Measurements from ENCODE around the gene ZSWIM4. TPM values are rescaled to one million over a fixed set of nuclear protein-coding genes. Genes with fewer than 3 reads are reported as not detected.
A peak's percentile ranks its signal among the peaks of the same experiment; 100 is the strongest.

Gene ZSWIM4
- polyA plus RNA-seq, 1 donor (not counting 4 experiments of a cell fraction or from before 2014, with no cell fraction given), result 0.71 TPM

- H3K4me1 ChIP-seq (ENCODE audit: control insufficient read depth, extremely low read depth, insufficient read depth, low read length), result peaks cover 26% of the 10 kb centered on the region
- dilution Hi-C loops (cut with MboI; ENCODE audit: extremely low pct_ligation_motif_present, low sequenced_read_pairs), result no loop called here
These were observed 40.8 kb downstream of the ZSWIM4 start for GRCh38 chr19:13835791-13836723.

GRCh38 chr19:13838435-13839129 is 43.3 kb downstream of the ZSWIM4 start:
- TF ChIP-seq, protein P1, sequence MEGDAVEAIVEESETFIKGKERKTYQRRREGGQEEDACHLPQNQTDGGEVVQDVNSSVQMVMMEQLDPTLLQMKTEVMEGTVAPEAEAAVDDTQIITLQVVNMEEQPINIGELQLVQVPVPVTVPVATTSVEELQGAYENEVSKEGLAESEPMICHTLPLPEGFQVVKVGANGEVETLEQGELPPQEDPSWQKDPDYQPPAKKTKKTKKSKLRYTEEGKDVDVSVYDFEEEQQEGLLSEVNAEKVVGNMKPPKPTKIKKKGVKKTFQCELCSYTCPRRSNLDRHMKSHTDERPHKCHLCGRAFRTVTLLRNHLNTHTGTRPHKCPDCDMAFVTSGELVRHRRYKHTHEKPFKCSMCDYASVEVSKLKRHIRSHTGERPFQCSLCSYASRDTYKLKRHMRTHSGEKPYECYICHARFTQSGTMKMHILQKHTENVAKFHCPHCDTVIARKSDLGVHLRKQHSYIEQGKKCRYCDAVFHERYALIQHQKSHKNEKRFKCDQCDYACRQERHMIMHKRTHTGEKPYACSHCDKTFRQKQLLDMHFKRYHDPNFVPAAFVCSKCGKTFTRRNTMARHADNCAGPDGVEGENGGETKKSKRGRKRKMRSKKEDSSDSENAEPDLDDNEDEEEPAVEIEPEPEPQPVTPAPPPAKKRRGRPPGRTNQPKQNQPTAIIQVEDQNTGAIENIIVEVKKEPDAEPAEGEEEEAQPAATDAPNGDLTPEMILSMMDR (optimal IDR thresholded peaks at IDR 0.05 in 1 of 3, IDR thresholded peaks at IDR 0.05 in 1 of 3, conservative IDR thresholded peaks at IDR 0.05 in 1 of 3; ENCODE audit: extremely low read depth in 1 of 3, insufficient read depth in 2 of 3, low read length in 3 of 3), result no peak
- no peak for DNase-seq (ENCODE audit: low read depth, low spot score)
- no peak for FAIRE-seq
- Histone ChIP-seq H3K4me3 (ENCODE audit: control insufficient read depth in 2 of 3, extremely low read depth in 1 of 3, insufficient read depth in 2 of 3, low read depth in 1 of 3, low read length in 3 of 3) (peak overlapping the region; percentile 45 to 98 (median 97)), H3K4me1 (ENCODE audit: control insufficient read depth, extremely low read depth, insufficient read depth, low read length) (peaks cover 31% of the 10 kb centered on the region), H3K27ac (ENCODE audit: control insufficient read depth, insufficient read depth, low read length) (peak overlapping the region; percentile 96), H3K9ac (ENCODE audit: control insufficient read depth, extremely low read depth, insufficient read depth, low read length) (peak overlapping the region; percentile 99), H4K20me1 (ENCODE audit: control insufficient read depth, extremely low read depth, insufficient read depth, low read length) (peaks cover 58% of the 10 kb centered on the region), H3K27me3 (ENCODE audit: control insufficient read depth, extremely low read depth, insufficient read depth, low read length) (no peaks in the 10 kb centered on the region), H3K4me2 (ENCODE audit: control insufficient read depth, extremely low read depth, insufficient read depth, low read depth, low read length) (peak overlapping the region; percentile 93), H2AFZ (ENCODE audit: control insufficient read depth, low read length) (no peak overlapping the region), H3K79me2 (ENCODE audit: control insufficient read depth, insufficient read depth, low read length) (peaks cover 55% of the 10 kb centered on the region), H3K36me3 (ENCODE audit: control insufficient read depth in 2 of 2, extremely low read depth in 1 of 2, insufficient read depth in 2 of 2, low read length in 2 of 2) (peaks cover 42 to 55% of the 10 kb centered on the region in 2 experiments), H3K9me1 (ENCODE audit: control insufficient read depth, extremely low read depth, insufficient read depth, low read length) (no peaks in the 10 kb centered on the region), H3K9me3 (ENCODE audit: control insufficient read depth, low read depth, low read length) (no peaks in the 10 kb centered on the region)
- dilution Hi-C loops (cut with MboI; ENCODE audit: extremely low pct_ligation_motif_present, low sequenced_read_pairs), result no loop called here

More at GRCh38 chr19:13835791-13836723, 40.8 kb downstream of the ZSWIM4 start:
- Histone ChIP-seq H3K9me1 (ENCODE audit: control insufficient read depth, extremely low read depth, insufficient read depth, low read length) (no peaks in the 10 kb centered on the region), H3K9ac (ENCODE audit: control insufficient read depth, extremely low read depth, insufficient read depth, low read length) (peak overlapping the region; percentile 39), H3K27ac (ENCODE audit: control insufficient read depth, insufficient read depth, low read length) (peak overlapping the region; percentile 29), H3K36me3 (ENCODE audit: control insufficient read depth in 2 of 2, extremely low read depth in 1 of 2, insufficient read depth in 2 of 2, low read length in 2 of 2) (peaks cover 37 to 46% of the 10 kb centered on the region in 2 experiments), H4K20me1 (ENCODE audit: control insufficient read depth, extremely low read depth, insufficient read depth, low read length) (peaks cover 68% of the 10 kb centered on the region), H3K4me2 (ENCODE audit: control insufficient read depth, extremely low read depth, insufficient read depth, low read depth, low read length) (no peak overlapping the region), H3K27me3 (ENCODE audit: control insufficient read depth, extremely low read depth, insufficient read depth, low read length) (no peaks in the 10 kb centered on the region), H3K9me3 (ENCODE audit: control insufficient read depth, low read depth, low read length) (no peaks in the 10 kb centered on the region), H2AFZ (ENCODE audit: control insufficient read depth, low read length) (no peak overlapping the region), H3K79me2 (ENCODE audit: control insufficient read depth, insufficient read depth, low read length) (peaks cover 36% of the 10 kb centered on the region), H3K4me3 (ENCODE audit: control insufficient read depth in 2 of 3, extremely low read depth in 1 of 3, insufficient read depth in 2 of 3, low read depth in 1 of 3, low read length in 3 of 3) (no peak overlapping the region)
- DNase-seq (ENCODE audit: low read depth, low spot score), result no peak
- TF ChIP-seq, protein P1 (optimal IDR thresholded peaks at IDR 0.05 in 1 of 3, IDR thresholded peaks at IDR 0.05 in 1 of 3, conservative IDR thresholded peaks at IDR 0.05 in 1 of 3; ENCODE audit: extremely low read depth in 1 of 3, insufficient read depth in 2 of 3, low read length in 3 of 3), result no peak
- TF ChIP-seq EZH2 (IDR thresholded peaks at IDR 0.05; ENCODE audit: low read length), result no peak
- FAIRE-seq, result no peak

Measured in keratinocyte (primary cell).